Natural killer cell (primary cell): ENCODE measurements around the gene GBE1. TPM values are rescaled to one million over a fixed set of nuclear protein-coding genes. Genes with fewer than 3 reads are reported as not detected.

ENCODE experiments used
- ATAC-seq, 3 donors: fragments of 150-1000 bp in 2 of 3; fragments of 200-7000 bp in 1 of 3; cut with Tn5 transposase; 1 replicate in 1 of 3; 2 replicates in 2 of 3; pipeline ENCODE4 v1.10.0; 2021; ENCODE audit warnings: mild to moderate bottlenecking in 2 of 3, moderate library complexity in 2 of 3
- DNase-seq, 2 donors: peaks; one replicate each; pipeline versions ENCODE4 v3.0.0 to v3.0.0-alpha.2; 2013 to 2021; ENCODE audit warnings: mixed read lengths in 1 of 2
- H3K27ac ChIP-seq: one replicate; pipeline ENCODE4 v1.5.1; 2013; ENCODE audit warnings: mild to moderate bottlenecking, low read length
- H3K27me3 ChIP-seq: one replicate; pipeline ENCODE4 v1.6.1; 2013; ENCODE audit warnings: low read length; ENCODE audit not compliant: control insufficient read depth, insufficient read depth
- H3K36me3 ChIP-seq: one replicate; pipeline ENCODE4 v1.6.1; 2013; ENCODE audit warnings: low read length; ENCODE audit not compliant: control insufficient read depth, insufficient read depth
- H3K4me1 ChIP-seq: one replicate; pipeline ENCODE4 v1.6.1; 2013; ENCODE audit warnings: low read length; ENCODE audit not compliant: control insufficient read depth, insufficient read depth
- H3K4me3 ChIP-seq: one replicate; pipeline ENCODE4 v1.5.1; 2013; ENCODE audit warnings: low read length
- H3K9me3 ChIP-seq: one replicate; pipeline ENCODE4 v1.6.1; 2013; ENCODE audit warnings: low read length; ENCODE audit not compliant: control insufficient read depth, insufficient read depth
- H3K27ac Mint-ChIP-seq, 2 donors: one replicate each; pipeline ENCODE4 v1.8.0; 2022; ENCODE audit warnings: mild to moderate bottlenecking in 2 of 2, mixed read lengths in 2 of 2, moderate library complexity in 1 of 2
- H3K27me3 Mint-ChIP-seq, 2 donors: one replicate each; pipeline ENCODE4 v1.8.0; 2022; ENCODE audit warnings: low read depth in 2 of 2, mixed read lengths in 2 of 2
- H3K36me3 Mint-ChIP-seq: one replicate; pipeline ENCODE4 v1.8.0; 2022; ENCODE audit warnings: mixed read lengths
- H3K4me1 Mint-ChIP-seq, 2 donors: one replicate each; pipeline ENCODE4 v1.8.0; 2022; ENCODE audit warnings: mixed read lengths in 2 of 2
- H3K4me3 Mint-ChIP-seq: one replicate; pipeline ENCODE4 v1.8.0; 2022; ENCODE audit warnings: mild to moderate bottlenecking, moderate library complexity, mixed read lengths
- H3K9me3 Mint-ChIP-seq, 2 donors: one replicate each; pipeline ENCODE4 v1.8.0; 2022; ENCODE audit warnings: mixed read lengths in 2 of 2
- CTCF ChIP-seq: fragments of 200-600 bp; IDR thresholded peaks from one replicate; pipeline ENCODE4 v1.8.0; 2022; ENCODE audit warnings: antibody characterized with exemption
- WGBS: methylation state at CpG from one replicate; pipeline ENCODE4 v1.1.7; 2013; ENCODE audit warnings: missing lambda C conversion rate; ENCODE audit not compliant: insufficient coverage; 5-methylcytosine and 5-hydroxymethylcytosine counted together
- intact Hi-C: fragments of 100-400 bp; cut with micrococcal nuclease; formaldehyde crosslinking; loops from one replicate; pipeline ENCODE4 v1.14.2; 2022
- total RNA-seq, 4 donors: library from RNA; stranded (reverse); fragments of 120-200 nt in 1 of 4; gene quantifications; one replicate each; pipeline versions ENCODE4 v1.2.3 to v1.2.4, GENCODE V29; 2013 to 2022

GBE1 gene
- total RNA-seq, 3 donors from 2014 or later (not counting 1 experiment from before 2014, with no cell fraction given), result 8.8 to 11.8 (median 9.7) TPM

DNA sequence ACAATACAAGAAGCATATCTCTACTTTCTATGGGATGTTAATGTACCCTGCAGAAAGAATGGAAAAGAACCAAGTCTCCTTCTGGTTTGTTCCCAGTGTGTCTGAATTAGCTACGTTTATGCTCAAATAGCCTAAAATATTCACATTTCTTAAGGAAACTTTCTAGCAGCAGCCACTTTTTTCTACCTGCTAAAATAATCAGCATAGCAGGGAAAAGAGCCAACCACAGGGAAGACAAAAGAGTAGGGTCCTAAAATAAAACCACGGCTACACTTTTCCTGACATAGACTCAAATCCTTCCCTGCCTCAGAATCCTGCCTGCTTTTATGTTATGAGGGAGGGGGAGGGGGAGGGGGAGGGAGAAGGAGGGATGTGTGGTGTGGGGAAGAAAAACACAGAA lies 136.7 kb downstream of the GBE1 start:
- H3K27ac ChIP-seq, result no peak overlapping the region
- Mint-ChIP-seq H3K27ac (no peak overlapping the region), H3K4me3 (no peak overlapping the region), H3K9me3 (no peaks in the 10 kb centered on the region), H3K27me3 (no peaks in the 10 kb centered on the region), H3K36me3 (no peaks in the 10 kb centered on the region), H3K4me1 (no peaks in the 10 kb centered on the region)
- no peaks in the 10 kb centered on the region for H3K36me3 ChIP-seq
- intact Hi-C loops, result no loop called here
- WGBS, result 89% methylated on average over 1 of the region's 2 CpGs
- ATAC-seq, result no peak
- H3K27me3 ChIP-seq, result no peaks in the 10 kb centered on the region
- no peaks in the 10 kb centered on the region for H3K4me1 ChIP-seq
- no peak overlapping the region for H3K4me3 ChIP-seq
- H3K9me3 ChIP-seq, result no peaks in the 10 kb centered on the region
- TF ChIP-seq CTCF, result no peak
- DNase-seq, result no peak

- Mint-ChIP-seq H3K27me3 (no peaks in the 10 kb centered on the region), H3K4me3 (no peak overlapping the region), H3K27ac (no peak overlapping the region), H3K4me1 (no peaks in the 10 kb centered on the region), H3K9me3 (no peaks in the 10 kb centered on the region), H3K36me3 (no peaks in the 10 kb centered on the region)
- intact Hi-C loops, result no loop called here
- Histone ChIP-seq H3K4me1 (no peaks in the 10 kb centered on the region), H3K4me3 (no peak overlapping the region), H3K36me3 (no peaks in the 10 kb centered on the region), H3K27me3 (no peaks in the 10 kb centered on the region), H3K9me3 (no peaks in the 10 kb centered on the region), H3K27ac (no peak overlapping the region)
- DNase-seq, result no peak
- WGBS, result 96% methylated on average over 4 of the region's 4 CpGs
- ATAC-seq, result no peak
- TF ChIP-seq CTCF, result no peak
Observed at GRCh38 chr3:81622395-81622794, 139.1 kb downstream of the GBE1 start.

- Histone ChIP-seq H3K27ac (no peak overlapping the region), H3K4me1 (no peaks in the 10 kb centered on the region), H3K4me3 (no peak overlapping the region), H3K36me3 (no peaks in the 10 kb centered on the region), H3K9me3 (no peaks in the 10 kb centered on the region), H3K27me3 (no peaks in the 10 kb centered on the region)
- no peaks in the 10 kb centered on the region for H3K4me1 Mint-ChIP-seq
- intact Hi-C loops, result no loop called here
- no peaks in the 10 kb centered on the region for H3K27me3 Mint-ChIP-seq
- DNase-seq, result no peak
- no peak for ATAC-seq
- H3K9me3 Mint-ChIP-seq, result no peaks in the 10 kb centered on the region
- no peaks in the 10 kb centered on the region for H3K36me3 Mint-ChIP-seq
- H3K27ac Mint-ChIP-seq, result no peak overlapping the region
- TF ChIP-seq CTCF, result no peak
- WGBS, result 99% methylated on average over 4 of the region's 5 CpGs
- no peak overlapping the region for H3K4me3 Mint-ChIP-seq
Observed at GRCh38 chr3:81621277-81621676, 140.2 kb downstream of the GBE1 start.

DNA sequence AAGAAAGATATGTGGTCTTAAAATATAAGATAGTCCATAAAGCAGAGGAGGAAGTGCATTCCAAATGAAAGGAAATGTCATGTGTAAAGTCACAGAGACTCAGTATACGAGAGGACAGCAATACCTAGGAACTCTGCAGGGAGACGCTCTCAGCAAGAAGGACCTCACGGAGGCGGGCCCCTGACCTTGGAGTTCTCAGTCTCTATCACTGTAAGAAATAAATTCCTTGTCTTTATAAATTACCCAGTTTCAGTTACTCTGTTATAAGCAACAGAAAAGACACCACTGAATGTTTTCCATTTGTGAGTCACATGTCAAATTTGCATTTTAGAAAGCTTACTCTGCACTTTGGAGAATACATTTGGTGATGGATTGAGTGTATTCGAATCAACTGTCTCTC lies 140.6 kb downstream of the GBE1 start:
- no peak overlapping the region for H3K27ac ChIP-seq
- H3K4me3 ChIP-seq, result no peak overlapping the region
- TF ChIP-seq CTCF, result no peak
- Mint-ChIP-seq H3K4me1 (no peaks in the 10 kb centered on the region), H3K36me3 (no peaks in the 10 kb centered on the region), H3K27me3 (no peaks in the 10 kb centered on the region), H3K4me3 (no peak overlapping the region), H3K9me3 (no peaks in the 10 kb centered on the region), H3K27ac (no peak overlapping the region)
- H3K4me1 ChIP-seq, result no peaks in the 10 kb centered on the region
- ATAC-seq (no peak), DNase-seq (no peak)
- intact Hi-C loops, result no loop called here
- WGBS, result 98% methylated on average over 4 of the region's 5 CpGs
- no peaks in the 10 kb centered on the region for H3K27me3 ChIP-seq
- H3K36me3 ChIP-seq, result no peaks in the 10 kb centered on the region
- H3K9me3 ChIP-seq, result no peaks in the 10 kb centered on the region
